ENCODE measurements around the gene IFNAR2. TPM values are rescaled to one million over a fixed set of nuclear protein-coding genes. Genes with fewer than 3 reads are reported as not detected.

The IFNAR2 gene
- total and polyA plus RNA-seq, 2 donors (not counting 3 experiments of a cell fraction or from before 2014, with no cell fraction given), result 22.8 to 42.1 TPM

DNA sequence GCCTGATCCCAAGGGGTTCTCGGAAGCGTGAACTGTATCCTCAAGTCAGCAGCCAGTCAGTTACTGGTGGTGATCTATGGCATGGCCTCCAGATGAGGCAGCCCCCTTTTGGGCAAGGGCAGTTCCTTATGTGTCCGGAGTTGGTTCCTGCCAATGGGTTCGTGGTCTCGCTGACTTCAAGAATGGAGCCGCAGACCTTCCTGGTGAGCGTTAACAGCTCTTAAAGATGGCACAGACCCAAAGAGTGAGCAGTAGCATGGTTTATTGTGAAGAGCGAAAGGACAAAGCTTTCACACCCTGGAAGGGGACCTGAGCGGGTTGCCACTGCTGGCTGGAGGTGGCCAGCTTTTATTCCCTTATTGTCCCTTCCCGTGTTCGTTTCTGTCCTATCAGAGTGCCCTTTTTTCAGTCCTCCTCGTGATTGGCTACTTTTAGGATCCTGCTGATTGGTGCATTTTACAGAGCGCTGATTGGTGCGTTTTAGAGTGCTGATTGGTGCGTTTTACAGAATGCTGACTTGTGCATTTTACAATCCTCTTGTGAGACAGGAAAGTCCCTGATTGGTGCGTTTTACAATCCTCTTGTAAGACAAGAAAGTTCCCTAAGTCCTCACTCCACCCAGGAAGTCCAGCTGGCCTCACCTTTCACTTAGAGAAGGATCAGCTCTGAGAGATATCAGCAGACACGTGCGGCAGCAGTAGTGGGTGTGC, 27.5 kb downstream of the IFNAR2 start:
- H3K9ac ChIP-seq (replicated peaks; ENCODE audit: extremely low read depth, insufficient read depth, low read length), result no peak overlapping the region
- H3K9me1 ChIP-seq (replicated peaks; ENCODE audit: control insufficient read depth, extremely low read depth, insufficient read depth, low read length), result no peaks in the 10 kb centered on the region
- ChIA-PET POLR2A (interaction anchor here (0.6 kb wide), 1 partner anchor 586 kb away, joined by 4 read pairs; no protein-coding TSS in a partner anchor), CTCF (no interaction called here)
- DNase-seq (ENCODE audit: low read depth, low spot score), result no peak
- no peak overlapping the region for H3K4me2 ChIP-seq (ENCODE audit: insufficient read depth, low read length)
- dilution Hi-C loops (cut with MboI; ENCODE audit: extremely low pct_ligation_motif_present, low sequenced_read_pairs) (no loop called here), intact Hi-C loops (cut with micrococcal nuclease) (no loop called here)
- H2AFZ ChIP-seq (ENCODE audit: low read depth, low read length), result no peak overlapping the region
- no peaks in the 10 kb centered on the region for H3K79me2 ChIP-seq (ENCODE audit: control insufficient read depth, insufficient read depth, low read length)
- no peaks in the 10 kb centered on the region for H3K4me1 ChIP-seq (ENCODE audit: control insufficient read depth, extremely low read depth, insufficient read depth, low read length)
- H3K9me3 ChIP-seq (replicated peaks; ENCODE audit: control insufficient read depth, insufficient read depth, low read length), result no peaks in the 10 kb centered on the region
- no peak overlapping the region for H3K27ac ChIP-seq (ENCODE audit: insufficient read depth, low read depth, low read length)
- no peaks in the 10 kb centered on the region for H4K20me1 ChIP-seq (replicated peaks; ENCODE audit: control insufficient read depth, extremely low read depth, insufficient read depth, low read length)
- no peak for FAIRE-seq
- H3K4me3 ChIP-seq (replicated peaks in 1 of 3; ENCODE audit: insufficient read depth in 1 of 3, low read depth in 1 of 3, low read length in 3 of 3), result no peak overlapping the region
- H3K27me3 ChIP-seq (ENCODE audit: control insufficient read depth in 2 of 2, insufficient read depth in 2 of 2, low read length in 2 of 2), result no peaks in the 10 kb centered on the region
- H3K36me3 ChIP-seq (ENCODE audit: control insufficient read depth in 2 of 2, extremely low read depth in 1 of 2, insufficient read depth in 2 of 2, low read length in 2 of 2), result peaks cover 8 to 11% of the 10 kb centered on the region in 2 experiments
- no TSS peak for BruUV-seq (replicated peaks)
- TF ChIP-seq JUN (IDR thresholded peaks at IDR 0.05; ENCODE audit: borderline replicate concordance, insufficient read depth, insufficient read length, low read depth), result no peak
- TF ChIP-seq, protein P1, sequence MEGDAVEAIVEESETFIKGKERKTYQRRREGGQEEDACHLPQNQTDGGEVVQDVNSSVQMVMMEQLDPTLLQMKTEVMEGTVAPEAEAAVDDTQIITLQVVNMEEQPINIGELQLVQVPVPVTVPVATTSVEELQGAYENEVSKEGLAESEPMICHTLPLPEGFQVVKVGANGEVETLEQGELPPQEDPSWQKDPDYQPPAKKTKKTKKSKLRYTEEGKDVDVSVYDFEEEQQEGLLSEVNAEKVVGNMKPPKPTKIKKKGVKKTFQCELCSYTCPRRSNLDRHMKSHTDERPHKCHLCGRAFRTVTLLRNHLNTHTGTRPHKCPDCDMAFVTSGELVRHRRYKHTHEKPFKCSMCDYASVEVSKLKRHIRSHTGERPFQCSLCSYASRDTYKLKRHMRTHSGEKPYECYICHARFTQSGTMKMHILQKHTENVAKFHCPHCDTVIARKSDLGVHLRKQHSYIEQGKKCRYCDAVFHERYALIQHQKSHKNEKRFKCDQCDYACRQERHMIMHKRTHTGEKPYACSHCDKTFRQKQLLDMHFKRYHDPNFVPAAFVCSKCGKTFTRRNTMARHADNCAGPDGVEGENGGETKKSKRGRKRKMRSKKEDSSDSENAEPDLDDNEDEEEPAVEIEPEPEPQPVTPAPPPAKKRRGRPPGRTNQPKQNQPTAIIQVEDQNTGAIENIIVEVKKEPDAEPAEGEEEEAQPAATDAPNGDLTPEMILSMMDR (IDR thresholded peaks at IDR 0.05; ENCODE audit: extremely low read depth in 1 of 2, insufficient read depth in 1 of 2, low read depth in 1 of 2, low read length in 2 of 2), result no peak

DNA sequence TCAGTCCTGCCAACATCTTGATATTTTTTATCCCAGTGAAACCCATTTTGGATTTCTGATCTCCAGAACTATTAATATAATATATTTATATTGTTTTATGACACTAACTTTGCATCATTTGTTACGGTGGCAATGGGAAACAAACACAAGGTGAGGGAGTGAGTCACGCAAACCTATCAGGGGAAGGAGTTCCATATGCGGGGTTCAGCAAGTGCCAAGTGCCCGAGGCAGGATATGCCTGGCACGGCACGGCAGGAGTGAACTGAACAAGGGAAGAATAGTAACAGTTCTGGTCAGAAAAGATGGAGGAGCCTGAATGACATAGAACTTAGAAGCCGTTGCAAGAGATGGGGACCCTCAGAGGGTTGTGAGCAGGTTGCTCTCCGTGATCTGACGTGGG, 28.7 kb downstream of the IFNAR2 start:
- H4K20me1 ChIP-seq (replicated peaks; ENCODE audit: control insufficient read depth, extremely low read depth, insufficient read depth, low read length), result no peaks in the 10 kb centered on the region
- no peaks in the 10 kb centered on the region for H3K9me1 ChIP-seq (replicated peaks; ENCODE audit: control insufficient read depth, extremely low read depth, insufficient read depth, low read length)
- no peaks in the 10 kb centered on the region for H3K4me1 ChIP-seq (ENCODE audit: control insufficient read depth, extremely low read depth, insufficient read depth, low read length)
- no peak overlapping the region for H3K27ac ChIP-seq (ENCODE audit: insufficient read depth, low read depth, low read length)
- H3K4me3 ChIP-seq (replicated peaks in 1 of 3; ENCODE audit: insufficient read depth in 1 of 3, low read depth in 1 of 3, low read length in 3 of 3), result no peak overlapping the region
- no peaks in the 10 kb centered on the region for H3K9me3 ChIP-seq (replicated peaks; ENCODE audit: control insufficient read depth, insufficient read depth, low read length)
- intact Hi-C loops (cut with micrococcal nuclease) (no loop called here), dilution Hi-C loops (cut with MboI; ENCODE audit: extremely low pct_ligation_motif_present, low sequenced_read_pairs) (no loop called here)
- no peak overlapping the region for H2AFZ ChIP-seq (ENCODE audit: low read depth, low read length)
- DNase-seq (ENCODE audit: low read depth, low spot score) (no peak), FAIRE-seq (no peak)
- ChIA-PET POLR2A (no interaction called here), CTCF (no interaction called here)
- no peaks in the 10 kb centered on the region for H3K27me3 ChIP-seq (ENCODE audit: control insufficient read depth in 2 of 2, insufficient read depth in 2 of 2, low read length in 2 of 2)
- H3K79me2 ChIP-seq (ENCODE audit: control insufficient read depth, insufficient read depth, low read length), result no peaks in the 10 kb centered on the region
- TF ChIP-seq POLR2A (IDR thresholded peaks at IDR 0.05; ENCODE audit: low read depth, low read length), result no peak
- TF ChIP-seq JUN (IDR thresholded peaks at IDR 0.05; ENCODE audit: borderline replicate concordance, insufficient read depth, insufficient read length, low read depth), result no peak
- TF ChIP-seq EZH2 (IDR thresholded peaks at IDR 0.05; ENCODE audit: borderline replicate concordance, low read depth, low read length, severe bottlenecking), result no peak
- no peak for TF ChIP-seq GATA2 (IDR thresholded peaks at IDR 0.05; ENCODE audit: insufficient read depth, insufficient read length, low read depth, low read length)
- TF ChIP-seq, protein P1 (IDR thresholded peaks at IDR 0.05; ENCODE audit: extremely low read depth in 1 of 2, insufficient read depth in 1 of 2, low read depth in 1 of 2, low read length in 2 of 2), result no peak
- TF ChIP-seq FOS (IDR thresholded peaks at IDR 0.05; ENCODE audit: borderline replicate concordance, insufficient read depth, low read length), result no peak
- TF ChIP-seq MYC (IDR thresholded peaks at IDR 0.05; ENCODE audit: low read depth, low read length), result no peak
- TF ChIP-seq, protein P2, sequence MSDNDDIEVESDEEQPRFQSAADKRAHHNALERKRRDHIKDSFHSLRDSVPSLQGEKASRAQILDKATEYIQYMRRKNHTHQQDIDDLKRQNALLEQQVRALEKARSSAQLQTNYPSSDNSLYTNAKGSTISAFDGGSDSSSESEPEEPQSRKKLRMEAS (IDR thresholded peaks at IDR 0.05; ENCODE audit: insufficient read depth, insufficient read length), result no peak
- no peak for TF ChIP-seq POLR2AphosphoS5 (IDR thresholded peaks at IDR 0.05; ENCODE audit: insufficient read depth, low read depth, low read length)
- no peak overlapping the region for H3K9ac ChIP-seq (replicated peaks; ENCODE audit: extremely low read depth, insufficient read depth, low read length)
- BruUV-seq (replicated peaks), result no TSS peak
- H3K36me3 ChIP-seq (ENCODE audit: control insufficient read depth in 2 of 2, extremely low read depth in 1 of 2, insufficient read depth in 2 of 2, low read length in 2 of 2), result peaks cover 5 to 14% of the 10 kb centered on the region in 2 experiments
- H3K4me2 ChIP-seq (ENCODE audit: insufficient read depth, low read length), result no peak overlapping the region
